Measurements from ENCODE around the gene LASP1NB.

GRCh38 chr17:38892620-38893019, 32.8 kb upstream of the LASP1NB start:
- TF ChIP-seq YY1 (IDR thresholded peaks at IDR 0.05; ENCODE audit: low read depth) (no peak), GATA2 (CRISPR knock-in tag; IDR thresholded peaks at IDR 0.05) (no peak), RAD21 (IDR thresholded peaks at IDR 0.05; ENCODE audit: low read length) (no peak), RFX5 (IDR thresholded peaks at IDR 0.05; ENCODE audit: low read length) (no peak), USF2 (IDR thresholded peaks at IDR 0.05; ENCODE audit: borderline replicate concordance, low read depth, low read length) (no peak)
- TF ChIP-seq, protein P1, sequence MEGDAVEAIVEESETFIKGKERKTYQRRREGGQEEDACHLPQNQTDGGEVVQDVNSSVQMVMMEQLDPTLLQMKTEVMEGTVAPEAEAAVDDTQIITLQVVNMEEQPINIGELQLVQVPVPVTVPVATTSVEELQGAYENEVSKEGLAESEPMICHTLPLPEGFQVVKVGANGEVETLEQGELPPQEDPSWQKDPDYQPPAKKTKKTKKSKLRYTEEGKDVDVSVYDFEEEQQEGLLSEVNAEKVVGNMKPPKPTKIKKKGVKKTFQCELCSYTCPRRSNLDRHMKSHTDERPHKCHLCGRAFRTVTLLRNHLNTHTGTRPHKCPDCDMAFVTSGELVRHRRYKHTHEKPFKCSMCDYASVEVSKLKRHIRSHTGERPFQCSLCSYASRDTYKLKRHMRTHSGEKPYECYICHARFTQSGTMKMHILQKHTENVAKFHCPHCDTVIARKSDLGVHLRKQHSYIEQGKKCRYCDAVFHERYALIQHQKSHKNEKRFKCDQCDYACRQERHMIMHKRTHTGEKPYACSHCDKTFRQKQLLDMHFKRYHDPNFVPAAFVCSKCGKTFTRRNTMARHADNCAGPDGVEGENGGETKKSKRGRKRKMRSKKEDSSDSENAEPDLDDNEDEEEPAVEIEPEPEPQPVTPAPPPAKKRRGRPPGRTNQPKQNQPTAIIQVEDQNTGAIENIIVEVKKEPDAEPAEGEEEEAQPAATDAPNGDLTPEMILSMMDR (IDR thresholded peaks at IDR 0.05): no peak

All from SK-N-SH (cell line).